ENCODE measurements around the gene RGS9.

GRCh38 chr17:65130832-65131231, 6.3 kb upstream of the RGS9 start:
- TF ChIP-seq FOXM1 (IDR thresholded peaks at IDR 0.05; ENCODE audit: borderline replicate concordance) (no peak), FOXA1 (IDR thresholded peaks at IDR 0.05) (no peak), SP1 (IDR thresholded peaks at IDR 0.05) (no peak), SUZ12 (IDR thresholded peaks at IDR 0.05) (no peak), FOXK2 (IDR thresholded peaks at IDR 0.05) (no peak), L3MBTL2 (conservative IDR thresholded peaks at IDR 0.05) (no peak)

Measured in HEK293T (cell line).